PC-3 (cell line): ENCODE measurements around the gene CAPN12. TPM values are rescaled to one million over a fixed set of nuclear protein-coding genes. Genes with fewer than 3 reads are reported as not detected.
A peak's percentile ranks its signal among the peaks of the same experiment; 100 is the strongest.

ENCODE experiments used
- ATAC-seq: fragments of 200-7000 bp; cut with Tn5 transposase; 2 replicates; pipeline ENCODE4 v1.9.1; 2020; ENCODE audit warnings: mild to moderate bottlenecking, moderate library complexity
- BruUV-seq: library from RNA; stranded (reverse); fragments of 400-500 nt; replicated peaks from 2 replicates; lab custom pipeline; 2021; lab: Mats Ljungman, UMichigan
- CTCF ChIA-PET: fragments of 300-600 bp; sonication (Branson Sonifier 250); formaldehyde crosslinking; loops from one replicate; lab custom pipeline; 2022; ENCODE audit warnings: antibody characterized with exemption; lab: Charles Lee
- POLR2A ChIA-PET: fragments of 300-600 bp; sonication (Branson Sonifier 250); formaldehyde crosslinking; loops from one replicate; lab custom pipeline; 2022; ENCODE audit warnings: antibody characterized with exemption; ENCODE audit not compliant: unreplicated experiment; lab: Charles Lee
- DNase-seq: peaks from one replicate; pipeline ENCODE4 v3.0.0-alpha.2; 2015
- H2AFZ ChIP-seq: fragments of 300-600 bp; sonication (generic); 2 replicates; pipeline ENCODE4 v1.6.0; 2016; ENCODE audit warnings: antibody characterized with exemption, low read length
- H3F3A ChIP-seq: fragments of 300-600 bp; sonication (generic); one replicate; pipeline ENCODE4 v1.6.0; 2017; ENCODE audit warnings: antibody characterized with exemption, low read length, control low read depth, mild to moderate bottlenecking; ENCODE audit not compliant: unreplicated experiment
- H3K27ac ChIP-seq: fragments of 300-600 bp; sonication (generic); 2 replicates; pipeline ENCODE4 v1.5.1; 2016; ENCODE audit warnings: mild to moderate bottlenecking, low read length
- H3K27me3 ChIP-seq: fragments of 300-600 bp; sonication (generic); 2 replicates; pipeline ENCODE4 v1.6.1; 2016; ENCODE audit warnings: low read length, mixed read lengths
- H3K36me3 ChIP-seq: fragments of 300-600 bp; sonication (generic); 2 replicates; pipeline ENCODE4 v1.6.1; 2016; ENCODE audit warnings: low read depth, mixed run types, low read length, mixed read lengths
- H3K4me1 ChIP-seq: fragments of 300-600 bp; sonication (generic); 2 replicates; pipeline ENCODE4 v1.5.1; 2016; ENCODE audit warnings: low read length; ENCODE audit not compliant: insufficient read depth
- H3K4me2 ChIP-seq: fragments of 300-600 bp; sonication (generic); 2 replicates; pipeline ENCODE4 v1.6.0; 2016; ENCODE audit warnings: low read length
- H3K4me3 ChIP-seq: fragments of 300-600 bp; sonication (generic); 2 replicates; pipeline ENCODE4 v1.5.1; 2016; ENCODE audit warnings: mild to moderate bottlenecking, low read length, mixed read lengths
- H3K79me2 ChIP-seq: fragments of 300-600 bp; sonication (generic); 2 replicates; pipeline ENCODE4 v1.6.1; 2017; ENCODE audit warnings: low read length, mixed read lengths
- H3K9ac ChIP-seq: fragments of 300-600 bp; sonication (generic); 2 replicates; pipeline ENCODE4 v1.6.0; 2016; ENCODE audit warnings: mild to moderate bottlenecking, low read length
- H3K9me2 ChIP-seq: fragments of 300-600 bp; sonication (generic); replicated peaks from 2 replicates; pipeline ENCODE4 v1.6.1; 2016; ENCODE audit warnings: mixed run types, low read length, mixed read lengths
- H3K9me3 ChIP-seq: fragments of 300-600 bp; sonication (generic); 2 replicates; pipeline ENCODE4 v1.6.1; 2016; ENCODE audit warnings: low read length, mixed read lengths
- H4K20me1 ChIP-seq: fragments of 300-600 bp; sonication (generic); 2 replicates; pipeline ENCODE4 v1.6.1; 2016; ENCODE audit warnings: low read length, mixed read lengths
- EZH2 ChIP-seq: fragments of 300-600 bp; sonication (generic); IDR thresholded peaks from one replicate; pipeline ENCODE4 v1.6.1; 2017; ENCODE audit warnings: antibody characterized with exemption, mild to moderate bottlenecking, low read length; ENCODE audit not compliant: unreplicated experiment
- EZH2phosphoT487 ChIP-seq: fragments of 300-600 bp; sonication (generic); IDR thresholded peaks from 2 replicates; pipeline ENCODE4 v1.6.1; 2018; ENCODE audit warnings: mild to moderate bottlenecking, antibody characterized with exemption, low read length, borderline replicate concordance
- intact Hi-C: fragments of 100-400 bp; cut with micrococcal nuclease; formaldehyde crosslinking; loops from 2 replicates; pipeline ENCODE4 v1.9.0; 2023
- total RNA-seq: library from RNA; depleted of rRNA; stranded (reverse); fragments of >200 nt; gene quantifications from 2 replicates; pipeline ENCODE4 v1.2.3, GENCODE V29; 2014
- TF ChIP-seq, protein P1 (sequence below): fragments of 300-600 bp; sonication (generic); conservative IDR thresholded peaks from 2 replicates; pipeline ENCODE4 v1.5.1; 2017; ENCODE audit warnings: antibody characterized with exemption, low read depth, mild to moderate bottlenecking, low read length

Gene CAPN12
- total RNA-seq, 1 experiment from 2014 or later = 3.8 TPM

DNA sequence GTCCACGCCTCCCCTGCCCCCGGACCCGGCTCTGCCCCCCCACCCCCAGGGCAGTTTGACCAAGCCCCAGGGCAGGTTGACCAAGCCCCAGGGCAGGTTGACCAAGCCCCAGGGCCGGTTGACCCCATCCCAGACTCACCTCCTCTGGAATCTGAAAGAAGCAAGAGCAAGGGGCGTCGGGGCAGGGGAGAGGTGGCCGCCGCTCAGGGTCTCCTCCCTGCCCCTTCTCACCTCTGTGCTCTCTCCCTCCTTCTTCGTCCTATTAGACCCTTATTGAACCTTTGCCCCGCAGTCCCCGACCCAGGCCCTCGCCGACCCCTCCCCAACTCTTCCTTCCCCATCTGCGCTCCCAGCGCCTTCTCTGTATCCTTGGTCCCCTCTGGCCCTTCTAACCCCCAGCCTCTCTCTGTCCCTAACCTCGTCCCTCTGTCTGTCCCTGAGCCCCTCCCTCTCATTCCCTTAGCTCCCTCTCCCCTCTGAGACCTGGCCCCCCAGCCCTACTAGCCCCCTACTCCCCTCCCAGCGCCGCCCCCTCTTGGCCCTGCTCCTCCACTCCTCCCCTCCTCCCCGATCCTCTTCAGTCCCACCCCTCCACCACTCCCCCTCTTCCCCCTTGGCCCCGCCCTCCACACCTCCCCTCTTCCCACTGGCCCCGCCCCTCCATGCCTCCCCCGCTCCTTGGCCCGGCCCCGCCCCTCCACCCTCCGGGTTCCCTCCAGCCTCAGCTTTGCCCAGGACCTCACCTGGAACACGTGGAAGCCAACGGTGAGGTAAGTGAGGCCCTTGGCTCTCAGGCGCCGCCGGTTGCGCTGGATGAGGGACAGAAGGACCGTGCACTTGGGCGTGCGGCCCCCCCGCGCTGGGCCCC lies 7.6 kb downstream of the CAPN12 start:
- H3K9ac ChIP-seq = peak overlapping the region; percentile 33
- CTCF ChIA-PET = no interaction called here
- TF ChIP-seq, protein P1, sequence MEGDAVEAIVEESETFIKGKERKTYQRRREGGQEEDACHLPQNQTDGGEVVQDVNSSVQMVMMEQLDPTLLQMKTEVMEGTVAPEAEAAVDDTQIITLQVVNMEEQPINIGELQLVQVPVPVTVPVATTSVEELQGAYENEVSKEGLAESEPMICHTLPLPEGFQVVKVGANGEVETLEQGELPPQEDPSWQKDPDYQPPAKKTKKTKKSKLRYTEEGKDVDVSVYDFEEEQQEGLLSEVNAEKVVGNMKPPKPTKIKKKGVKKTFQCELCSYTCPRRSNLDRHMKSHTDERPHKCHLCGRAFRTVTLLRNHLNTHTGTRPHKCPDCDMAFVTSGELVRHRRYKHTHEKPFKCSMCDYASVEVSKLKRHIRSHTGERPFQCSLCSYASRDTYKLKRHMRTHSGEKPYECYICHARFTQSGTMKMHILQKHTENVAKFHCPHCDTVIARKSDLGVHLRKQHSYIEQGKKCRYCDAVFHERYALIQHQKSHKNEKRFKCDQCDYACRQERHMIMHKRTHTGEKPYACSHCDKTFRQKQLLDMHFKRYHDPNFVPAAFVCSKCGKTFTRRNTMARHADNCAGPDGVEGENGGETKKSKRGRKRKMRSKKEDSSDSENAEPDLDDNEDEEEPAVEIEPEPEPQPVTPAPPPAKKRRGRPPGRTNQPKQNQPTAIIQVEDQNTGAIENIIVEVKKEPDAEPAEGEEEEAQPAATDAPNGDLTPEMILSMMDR = no peak
- no peak for TF ChIP-seq EZH2
- TF ChIP-seq EZH2phosphoT487 = no peak
- H3K4me1 ChIP-seq = peaks cover 16% of the 10 kb centered on the region
- no peaks in the 10 kb centered on the region for H3K9me3 ChIP-seq
- H3K9me2 ChIP-seq = no peaks in the 10 kb centered on the region
- no peaks in the 10 kb centered on the region for H3K79me2 ChIP-seq
- no peak overlapping the region for H3K27ac ChIP-seq
- no TSS peak for BruUV-seq
- H3F3A ChIP-seq = peaks cover 6% of the 10 kb centered on the region
- peaks cover 2% of the 10 kb centered on the region; the same call in 1 of the 2 replicates for H3K36me3 ChIP-seq
- peak overlapping the region; percentile 75 for H3K4me2 ChIP-seq
- H4K20me1 ChIP-seq = no peaks in the 10 kb centered on the region
- H3K27me3 ChIP-seq = no peaks in the 10 kb centered on the region
- POLR2A ChIA-PET = no interaction called here
- no peak for ATAC-seq
- H3K4me3 ChIP-seq = peak overlapping the region; percentile 52
- peak; percentile 65 for DNase-seq
- intact Hi-C loops = loop anchor here (5.0 kb wide), 1 partner anchor 61 kb away; no protein-coding TSS in a partner anchor
- H2AFZ ChIP-seq = no peak overlapping the region

DNA sequence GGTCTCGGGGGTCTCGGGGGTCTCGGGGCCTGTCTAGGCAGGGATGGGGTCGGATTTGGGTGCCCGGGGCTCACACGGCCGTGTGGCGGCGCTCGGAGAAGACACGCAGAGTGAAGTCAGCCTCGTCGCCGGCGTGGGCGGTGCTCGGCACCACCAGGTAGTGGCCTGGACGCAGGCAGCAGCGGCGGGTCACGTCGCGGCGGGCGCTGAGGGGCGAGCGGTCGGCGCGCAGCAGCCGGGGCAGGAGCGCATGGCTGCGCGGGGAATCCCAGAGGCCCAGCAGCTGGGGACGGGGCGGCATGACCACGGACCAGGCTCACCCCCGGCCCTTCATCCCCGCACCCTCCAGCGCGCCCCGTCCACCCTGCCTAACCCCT lies 8.2 kb downstream of the CAPN12 start:
- Histone ChIP-seq H3K36me3 (peaks cover 8% of the 10 kb centered on the region; the same call in 1 of the 2 replicates), H3K9me2 (no peaks in the 10 kb centered on the region), H3K4me2 (peak overlapping the region; percentile 75), H3K4me3 (peak overlapping the region; percentile 52), H3K9me3 (no peaks in the 10 kb centered on the region), H3K27me3 (no peaks in the 10 kb centered on the region), H3F3A (peaks cover 6% of the 10 kb centered on the region), H2AFZ (no peak overlapping the region), H3K27ac (no peak overlapping the region), H4K20me1 (no peaks in the 10 kb centered on the region), H3K9ac (peak overlapping the region; percentile 33), H3K4me1 (peaks cover 16% of the 10 kb centered on the region), H3K79me2 (no peaks in the 10 kb centered on the region)
- no peak for TF ChIP-seq EZH2
- TF ChIP-seq, protein P1 = no peak
- no peak for TF ChIP-seq EZH2phosphoT487
- BruUV-seq = no TSS peak
- DNase-seq = peak; percentile 39
- POLR2A ChIA-PET = no interaction called here
- ATAC-seq = peak; percentile 27
- intact Hi-C loops = loop anchor here (5.0 kb wide), 1 partner anchor 61 kb away; no protein-coding TSS in a partner anchor
- CTCF ChIA-PET = no interaction called here
